Neural crest cell (in vitro differentiated cells): ENCODE data around the gene PPP1R27. TPM values are rescaled to one million over a fixed set of nuclear protein-coding genes. Genes with fewer than 3 reads are reported as not detected.

Experiments
- DNase-seq: peaks from one replicate; pipeline ENCODE4 v3.0.0; 2021; ENCODE audit warnings: low read depth, mixed read lengths, low spot score
- H3K27ac Mint-ChIP-seq: one replicate; pipeline ENCODE4 v1.8.0; 2021; ENCODE audit warnings: mild to moderate bottlenecking, mixed read lengths; ENCODE audit not compliant: unreplicated experiment
- H3K27me3 Mint-ChIP-seq: 2 replicates; pipeline ENCODE4 v1.8.0; 2021; ENCODE audit warnings: low read depth, mild to moderate bottlenecking, mixed read lengths
- H3K36me3 Mint-ChIP-seq: 2 replicates; pipeline ENCODE4 v1.8.0; 2021; ENCODE audit warnings: low read depth, mild to moderate bottlenecking, mixed read lengths
- H3K4me1 Mint-ChIP-seq: 2 replicates; pipeline ENCODE4 v1.8.0; 2021; ENCODE audit warnings: mixed read lengths
- H3K4me3 Mint-ChIP-seq: one replicate; pipeline ENCODE4 v1.8.0; 2021; ENCODE audit warnings: mild to moderate bottlenecking, mixed read lengths
- H3K9me3 Mint-ChIP-seq: 2 replicates; pipeline ENCODE4 v1.8.0; 2021; ENCODE audit warnings: mixed read lengths
- CTCF ChIP-seq: fragments of 200-600 bp; sonication (generic); conservative IDR thresholded peaks from 2 replicates; pipeline ENCODE4 v1.5.0; 2021; ENCODE audit warnings: antibody characterized with exemption, mild to moderate bottlenecking
- total RNA-seq: library from RNA; stranded (reverse); gene quantifications from 2 replicates; pipeline ENCODE4 v1.2.1, GENCODE V29; 2021

The PPP1R27 gene
- total RNA-seq, 1 donor from 2014 or later, result not detected

DNA sequence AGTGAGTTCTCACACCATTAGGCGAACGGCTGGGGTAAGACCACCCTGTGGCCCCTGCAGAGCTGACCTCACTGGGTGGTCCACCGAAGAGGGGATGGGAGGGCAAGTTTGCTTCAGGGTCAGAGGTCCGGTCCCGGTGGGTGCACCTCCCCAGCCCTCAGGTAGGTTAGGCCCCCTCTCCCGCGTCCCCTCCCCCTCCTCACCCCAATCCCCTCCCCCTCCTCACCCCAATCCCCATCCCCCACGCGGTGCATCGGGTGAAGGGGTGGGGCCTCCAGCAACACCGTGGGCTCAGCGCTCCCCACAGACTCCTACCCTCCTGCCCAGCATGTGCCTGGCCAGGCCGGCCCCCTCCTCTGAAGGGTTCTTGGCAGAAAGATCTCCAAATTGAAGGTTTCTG, 15.1 kb downstream of the PPP1R27 start:
- H3K36me3 Mint-ChIP-seq, result no peaks in the 10 kb centered on the region
- no peak overlapping the region for H3K27ac Mint-ChIP-seq
- H3K27me3 Mint-ChIP-seq, result peaks cover 16% of the 10 kb centered on the region
- no peaks in the 10 kb centered on the region for H3K9me3 Mint-ChIP-seq
- peaks cover 9% of the 10 kb centered on the region for H3K4me1 Mint-ChIP-seq
- no peak for DNase-seq
- H3K4me3 Mint-ChIP-seq, result no peak overlapping the region
- no peak for TF ChIP-seq CTCF

- no peak for TF ChIP-seq CTCF
- Mint-ChIP-seq H3K27me3 (peaks cover 16% of the 10 kb centered on the region), H3K4me3 (no peak overlapping the region), H3K4me1 (peaks cover 9% of the 10 kb centered on the region), H3K36me3 (no peaks in the 10 kb centered on the region), H3K27ac (no peak overlapping the region), H3K9me3 (no peaks in the 10 kb centered on the region)
- no peak for DNase-seq
Measured at GRCh38 chr17:81817758-81818147, 17.1 kb downstream of the PPP1R27 start.

DNA sequence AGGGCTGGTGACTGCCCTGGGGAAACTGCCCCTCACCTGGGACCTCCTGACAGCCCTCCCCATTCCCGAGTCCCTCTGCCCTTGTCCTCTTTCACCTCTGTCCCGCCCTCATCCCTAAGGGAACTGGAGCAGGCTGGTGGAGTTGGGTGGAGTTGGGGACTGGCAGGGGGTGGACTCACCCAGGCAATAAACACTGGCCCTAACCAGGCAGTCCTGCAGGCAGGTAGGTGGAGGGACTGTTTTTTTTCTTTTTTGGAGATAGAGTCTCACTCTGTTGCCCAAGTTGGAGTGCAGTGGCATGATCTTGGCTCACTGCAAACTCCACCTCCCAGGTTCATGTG, 19.2 kb downstream of the PPP1R27 start:
- H3K4me1 Mint-ChIP-seq, result peaks cover 9% of the 10 kb centered on the region
- no peak overlapping the region for H3K27ac Mint-ChIP-seq
- DNase-seq, result no peak
- TF ChIP-seq CTCF, result no peak
- H3K9me3 Mint-ChIP-seq, result no peaks in the 10 kb centered on the region
- no peaks in the 10 kb centered on the region for H3K36me3 Mint-ChIP-seq
- peaks cover 16% of the 10 kb centered on the region for H3K27me3 Mint-ChIP-seq
- no peak overlapping the region for H3K4me3 Mint-ChIP-seq

DNA sequence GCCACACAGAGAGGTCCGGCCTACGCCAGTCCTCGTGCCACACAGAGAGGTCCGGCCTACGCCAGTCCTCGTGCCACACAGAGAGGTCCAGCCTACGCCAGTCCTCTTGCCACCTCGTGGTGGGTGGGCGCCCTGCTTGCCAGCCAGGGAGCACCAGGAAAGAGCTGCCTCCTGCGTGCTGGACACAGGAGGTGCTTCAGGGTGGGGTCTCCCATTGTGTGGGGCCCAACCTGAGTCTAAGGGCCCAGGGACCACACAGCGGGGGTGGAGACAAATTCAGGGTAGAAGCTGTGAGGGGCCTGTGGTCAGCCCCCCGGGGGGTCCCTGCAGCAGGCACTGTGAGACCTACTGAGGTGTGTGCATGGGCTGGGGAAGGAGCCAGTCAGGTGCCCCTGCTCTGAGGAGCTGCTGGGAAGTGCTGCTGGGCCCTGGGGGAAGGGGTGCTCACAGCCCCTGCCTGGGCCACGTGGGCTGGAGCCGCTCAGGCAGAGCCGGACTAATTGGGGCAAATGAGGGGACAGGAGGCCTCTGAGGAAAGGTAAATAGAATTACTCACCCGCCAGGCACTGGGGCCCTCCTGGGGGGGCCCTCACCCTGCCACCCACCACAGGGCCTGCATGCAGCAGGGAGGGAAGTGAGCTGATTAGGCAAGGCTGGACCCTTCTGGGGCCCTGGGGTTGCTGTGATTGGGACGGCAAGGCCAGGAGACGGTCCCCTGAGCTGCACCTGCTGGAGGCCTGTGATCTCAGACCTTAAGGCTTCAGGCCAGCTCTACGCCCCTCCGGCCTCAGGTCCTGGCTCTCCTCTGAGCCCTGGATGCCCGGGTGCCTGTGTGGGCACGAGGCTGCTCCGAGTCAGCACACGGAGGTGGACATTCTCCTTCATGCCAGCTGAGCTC, 19.9 kb downstream of the PPP1R27 start:
- no peak for DNase-seq
- Mint-ChIP-seq H3K27ac (no peak overlapping the region), H3K36me3 (no peaks in the 10 kb centered on the region), H3K4me1 (peaks cover 9% of the 10 kb centered on the region), H3K4me3 (no peak overlapping the region), H3K9me3 (no peaks in the 10 kb centered on the region), H3K27me3 (peaks cover 16% of the 10 kb centered on the region)
- TF ChIP-seq CTCF, result no peak

DNA sequence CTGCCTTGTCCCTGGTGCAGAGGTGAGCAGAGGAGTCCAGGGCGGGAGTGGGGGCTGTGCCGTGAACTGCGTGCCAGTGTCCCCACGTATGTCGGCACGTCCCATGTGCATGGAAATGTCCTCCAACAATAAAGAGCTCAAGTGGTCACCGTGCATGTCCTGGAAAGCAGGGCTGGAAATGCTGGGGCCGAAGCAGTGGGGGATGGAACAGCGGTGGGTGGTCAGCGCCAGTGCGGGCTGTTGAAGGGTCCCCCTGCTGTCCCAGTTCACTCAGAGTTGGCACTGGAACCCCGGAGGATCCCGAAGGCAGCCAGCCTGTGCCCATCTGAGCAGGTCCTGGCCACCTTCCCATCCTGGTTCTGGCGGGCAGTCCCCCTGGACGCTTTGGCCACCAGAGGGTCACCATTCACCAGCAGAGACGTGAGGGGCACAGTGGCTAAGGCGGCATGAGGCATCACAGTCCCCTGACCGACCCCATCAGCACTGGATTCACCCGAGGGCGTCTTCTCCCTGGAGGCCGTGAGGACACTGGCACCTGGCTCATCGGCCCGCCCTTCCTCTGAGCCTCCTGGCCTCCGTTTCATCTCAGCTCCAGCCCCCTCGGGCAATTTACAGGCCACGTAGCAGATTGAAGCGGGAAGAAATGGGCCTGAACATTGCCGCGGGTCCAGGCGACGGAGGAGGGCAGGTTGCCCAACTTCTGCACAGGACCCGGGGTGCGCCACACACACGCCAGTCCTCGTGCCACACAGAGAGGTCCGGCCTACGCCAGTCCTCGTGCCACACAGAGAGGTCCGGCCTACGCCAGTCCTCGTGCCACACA, 20.8 kb downstream of the PPP1R27 start:
- no peak overlapping the region for H3K27ac Mint-ChIP-seq
- peaks cover 25% of the 10 kb centered on the region for H3K27me3 Mint-ChIP-seq
- H3K4me3 Mint-ChIP-seq, result no peak overlapping the region
- no peaks in the 10 kb centered on the region for H3K36me3 Mint-ChIP-seq
- no peak for TF ChIP-seq CTCF
- no peak for DNase-seq
- peaks cover 9% of the 10 kb centered on the region for H3K4me1 Mint-ChIP-seq
- H3K9me3 Mint-ChIP-seq, result no peaks in the 10 kb centered on the region
